ENCODE results near the gene SMURF1.
"Not testable (repeated sequence)": the region's sequence is repeated elsewhere in the genome, so short reads cannot be mapped to it uniquely, and the experiment has no call there.

The SMURF1 gene

DNA sequence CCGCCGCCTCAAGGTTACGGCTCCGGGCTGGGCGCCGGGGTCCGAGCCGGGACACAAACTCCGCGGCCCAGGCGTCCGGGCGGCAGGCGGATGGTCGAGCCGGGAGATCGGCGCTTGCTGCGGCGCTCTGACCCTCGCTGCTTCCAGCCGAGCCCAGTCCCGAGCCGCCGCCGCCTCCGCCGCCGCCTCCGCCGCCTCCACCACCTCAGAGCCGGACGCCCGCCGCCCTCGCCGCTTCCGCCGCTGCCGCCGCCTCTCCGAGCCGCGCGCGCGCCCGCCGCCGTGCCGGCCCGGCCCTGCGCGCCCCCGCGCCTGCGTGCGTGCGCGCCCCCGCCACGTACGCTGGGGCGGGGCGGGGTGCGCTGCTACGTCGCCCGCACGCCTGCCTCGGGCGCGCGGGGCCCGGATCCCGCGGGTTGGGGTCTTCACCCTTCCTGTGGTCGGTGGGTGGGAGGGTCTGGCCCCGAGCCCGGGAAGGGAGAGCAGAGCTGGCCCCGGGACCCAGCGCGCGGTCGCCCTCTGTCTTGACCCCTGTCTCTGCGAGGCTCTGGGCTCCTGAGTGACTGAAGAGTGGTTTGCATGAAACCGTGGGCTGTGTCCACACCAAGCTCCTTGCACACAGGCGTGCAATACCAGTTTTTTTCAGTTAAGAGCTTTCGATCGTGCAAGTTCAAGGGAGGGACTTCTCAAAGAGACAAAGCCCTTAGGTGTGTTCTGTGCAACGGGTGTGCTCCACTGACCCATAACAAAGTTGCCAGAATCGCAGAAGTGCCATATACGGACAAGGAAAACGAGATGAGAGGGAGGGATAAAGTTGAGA, at the start of gene SMURF1:
Gene SMURF1 (minus strand): TSS at position 256 of the 820 bp plus-strand sequence. CDS start 328 bp downstream, outside the sequence.
- DNase-seq: peak; percentile 74

DNA sequence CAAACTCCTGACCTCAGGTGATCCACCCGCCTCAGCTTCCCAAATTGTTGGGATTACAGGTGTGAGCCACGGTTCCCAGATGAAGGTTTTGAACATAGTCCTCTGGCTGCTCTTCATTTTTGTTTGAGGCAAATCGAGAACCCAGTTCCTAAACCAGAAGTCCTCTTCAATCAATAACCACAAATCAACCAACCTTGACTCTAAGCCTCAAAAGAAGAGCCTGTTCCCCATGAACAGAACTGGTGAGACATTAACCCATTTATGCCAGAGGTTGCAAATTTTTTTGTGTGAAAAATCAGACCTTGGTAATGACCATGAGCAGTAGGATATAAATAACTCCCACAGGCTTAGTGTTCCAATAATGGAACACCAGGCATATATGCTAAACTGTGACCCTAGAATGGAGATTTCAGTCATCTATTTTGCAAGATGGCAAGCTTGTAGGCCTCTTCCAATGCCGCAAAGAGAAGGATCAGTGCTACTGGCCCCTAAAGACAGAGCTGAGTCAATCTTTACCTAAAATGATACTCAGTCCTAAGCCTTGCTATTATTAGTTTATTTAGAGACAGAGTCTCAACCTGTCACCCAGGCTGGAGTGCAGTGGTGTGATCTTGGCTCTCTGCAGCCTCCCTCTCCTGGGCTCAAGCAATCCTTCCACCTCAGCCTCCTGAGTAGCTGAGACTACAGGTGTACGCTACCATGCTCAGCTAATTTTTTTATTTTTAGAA, 48.1 kb upstream of the SMURF1 start:
- DNase-seq: no peak

DNA sequence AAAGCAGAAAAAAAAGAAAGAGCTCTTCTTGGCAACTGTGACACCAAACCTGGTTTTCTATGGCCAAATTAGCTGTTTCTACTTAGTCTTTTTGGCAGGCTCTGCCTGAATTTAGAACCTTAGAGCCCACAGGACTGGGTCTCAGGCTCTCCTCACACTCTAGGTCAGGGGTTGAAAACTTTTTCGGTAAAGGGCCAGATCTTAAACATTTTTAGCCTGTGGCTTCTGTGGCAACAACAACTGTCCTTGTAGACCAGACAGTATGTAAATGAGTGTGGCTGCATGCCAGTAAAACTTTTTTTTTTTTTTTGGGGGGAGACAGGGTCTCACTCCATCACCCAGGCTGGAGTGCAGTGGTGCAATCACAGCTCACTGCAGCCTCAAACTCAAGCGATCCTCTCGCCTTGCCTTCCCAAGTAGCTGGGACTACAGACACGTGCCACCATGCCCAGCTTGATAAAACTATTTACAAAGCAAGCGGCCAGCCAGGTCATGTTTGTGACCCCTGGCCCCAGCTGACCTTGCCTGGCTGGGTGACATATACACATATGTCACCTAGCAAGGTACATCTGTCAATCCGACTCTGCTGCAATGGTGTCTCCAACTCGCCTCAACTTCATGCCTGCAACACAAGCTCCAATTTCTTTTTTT, 46.6 kb upstream of the SMURF1 start:
- no peak for DNase-seq

DNA sequence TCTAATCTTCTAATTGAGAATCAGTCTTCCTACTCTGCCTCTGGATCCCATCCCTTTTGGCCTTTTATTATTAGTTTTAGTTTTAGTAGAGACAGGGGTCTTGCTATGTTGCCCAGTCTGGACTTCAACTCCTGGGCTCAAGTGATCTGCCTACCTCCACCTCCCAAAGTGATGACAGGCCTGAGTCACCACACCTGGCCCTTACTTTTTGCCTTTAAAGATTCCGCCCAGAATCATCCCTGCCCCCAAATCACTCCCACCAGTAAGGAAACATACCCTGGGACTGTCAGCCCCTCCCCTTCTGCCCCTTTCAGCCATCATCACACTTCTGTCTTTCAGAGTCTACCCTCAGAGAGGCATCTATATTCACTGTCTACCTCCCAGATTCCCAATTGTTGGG, 45.3 kb upstream of the SMURF1 start:
- no peak for DNase-seq

- no peak for DNase-seq
Observed at GRCh38 chr7:99188221-99188620, 44.3 kb upstream of the SMURF1 start.

DNA sequence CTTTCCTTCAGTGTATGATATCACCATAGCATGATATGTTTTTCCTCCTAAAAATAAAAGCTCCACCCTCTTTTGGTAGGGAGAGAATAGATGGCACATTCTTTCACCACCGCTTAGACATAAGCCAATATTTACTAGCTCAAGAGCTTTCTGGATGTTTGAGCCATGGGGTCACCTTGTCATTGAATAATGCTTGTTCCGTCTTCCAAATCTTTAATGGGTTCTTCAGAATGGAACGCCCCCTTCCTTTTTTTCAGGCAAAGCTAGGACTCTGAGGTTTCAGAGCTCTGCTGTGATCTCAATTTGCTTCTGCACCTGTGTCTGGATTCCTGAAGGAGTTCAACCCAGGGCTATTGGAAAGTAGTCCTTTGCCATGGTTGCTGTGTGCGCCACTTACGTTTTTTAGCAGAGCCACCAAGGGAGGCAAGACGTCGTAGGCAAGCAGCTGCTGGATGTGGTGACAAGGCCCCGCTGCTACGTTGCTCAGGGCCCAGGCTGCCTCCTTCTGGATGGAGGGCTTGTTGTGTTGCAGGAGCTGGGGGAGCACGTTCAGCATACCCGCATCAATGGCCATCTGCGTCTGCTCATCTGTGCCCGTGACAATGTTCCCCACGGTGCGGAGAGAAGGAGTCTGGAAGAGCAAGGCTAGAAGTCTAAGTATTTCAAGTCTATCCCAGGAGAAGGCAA, 40.8 kb upstream of the SMURF1 start:
- no peak for DNase-seq

- no peak for DNase-seq
Observed at GRCh38 chr7:99180067-99180650, 36.3 kb upstream of the SMURF1 start.

DNA sequence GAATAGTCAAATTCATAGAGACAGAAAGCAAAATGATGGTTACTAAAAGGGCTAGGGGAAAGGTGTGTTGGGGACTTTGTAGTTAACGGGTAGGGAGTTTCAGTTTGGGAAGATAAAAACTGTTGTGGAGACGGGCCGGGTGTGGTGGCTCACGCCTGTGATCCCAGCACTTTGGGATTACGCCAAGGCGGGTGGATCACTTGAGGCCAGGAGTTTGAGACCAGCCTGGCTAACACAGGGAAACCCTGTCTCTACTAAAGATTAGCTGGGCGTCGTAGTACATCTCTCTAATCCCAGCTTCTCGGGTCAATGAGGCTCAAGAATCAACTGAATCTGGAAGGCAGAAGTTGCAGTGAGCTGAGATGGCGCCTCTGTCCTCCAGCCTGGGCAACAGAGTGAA, 33.3 kb upstream of the SMURF1 start:
- DNase-seq: no peak

GRCh38 chr7:99173787-99174186, 29.9 kb upstream of the SMURF1 start:
- DNase-seq: no peak

DNA sequence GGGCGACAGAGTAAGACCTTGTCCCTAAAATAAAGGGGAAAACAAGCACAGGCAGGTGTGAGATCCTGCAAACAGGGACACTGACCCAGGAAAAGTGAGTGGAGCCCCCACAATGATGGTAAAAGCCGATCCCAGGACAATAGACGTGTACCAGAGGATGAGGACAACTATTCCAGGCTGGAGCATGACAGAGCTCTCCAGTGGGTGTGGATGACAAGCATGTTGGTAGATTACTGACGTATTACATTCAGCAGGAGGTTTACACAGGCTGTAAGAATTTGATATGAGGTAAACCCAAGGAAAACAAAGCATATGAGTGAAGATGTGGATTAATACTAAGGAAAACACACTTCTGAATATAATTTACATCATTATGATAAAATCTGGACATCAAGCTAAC, 27.8 kb upstream of the SMURF1 start:
- DNase-seq: no peak

DNA sequence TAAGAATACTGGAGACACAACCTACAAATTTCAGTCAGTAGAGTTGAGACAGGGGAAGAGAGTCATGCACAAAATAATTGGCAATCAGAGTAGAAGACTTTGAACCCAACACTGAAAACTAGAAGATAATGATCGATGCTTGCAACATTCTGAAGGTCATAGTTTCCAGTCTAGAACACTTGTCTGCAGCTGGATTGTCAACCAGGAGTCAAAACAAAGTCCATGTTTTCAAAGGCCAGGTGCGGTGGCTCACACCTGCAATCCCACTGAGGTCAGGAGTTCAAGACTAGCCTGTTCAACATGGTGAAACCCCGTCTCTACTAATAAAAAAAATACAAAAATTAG, 26.8 kb upstream of the SMURF1 start:
- DNase-seq: no peak

GRCh38 chr7:99170065-99170729, 26.3 kb upstream of the SMURF1 start:
- DNase-seq: no peak

GRCh38 chr7:99167072-99167471, 23.2 kb upstream of the SMURF1 start:
- no peak for DNase-seq

DNA sequence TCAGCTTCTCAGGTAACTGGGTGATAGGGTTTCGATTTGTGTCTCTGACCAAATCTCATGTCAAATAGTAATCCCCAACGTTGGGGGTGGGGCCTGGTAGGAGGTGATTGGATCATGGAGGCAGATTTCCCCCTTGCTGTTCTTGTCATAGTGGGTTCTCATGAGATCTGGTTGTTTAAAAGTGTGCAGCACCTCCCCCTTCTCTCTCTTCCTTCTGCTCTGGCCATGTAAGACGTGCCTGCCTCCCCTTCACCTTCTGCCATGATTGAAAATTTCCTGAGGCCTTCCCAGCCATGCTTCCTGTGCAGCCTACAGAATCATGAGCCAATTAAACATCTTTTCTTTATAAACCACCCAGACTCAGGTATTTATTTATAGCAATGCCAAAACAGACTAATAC, 21.9 kb upstream of the SMURF1 start:
- DNase-seq: no peak

- not testable (repeated sequence) for DNase-seq
Observed at GRCh38 chr7:99163669-99164068, 19.8 kb upstream of the SMURF1 start.

DNA sequence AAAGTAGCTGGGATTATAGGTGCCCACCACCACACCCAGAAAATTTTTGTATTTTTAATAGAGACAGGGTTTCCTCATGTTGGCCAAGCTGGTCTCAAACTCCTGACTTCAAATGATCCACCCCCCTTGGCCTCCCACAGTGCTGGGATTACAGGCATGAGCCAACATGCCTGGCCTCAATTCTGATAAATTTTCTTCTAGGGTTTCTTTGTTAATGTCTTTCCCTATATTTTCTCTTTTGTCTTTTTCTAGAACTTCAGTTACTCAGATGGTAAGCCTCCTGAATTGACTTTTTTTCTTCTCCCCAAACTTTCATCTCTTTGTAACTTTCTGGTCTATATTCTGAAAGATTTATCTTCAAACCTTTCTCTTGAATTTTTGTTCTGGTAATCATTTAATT, 12.7 kb upstream of the SMURF1 start:
- DNase-seq: no peak

- DNase-seq: no peak
Observed at GRCh38 chr7:99155211-99155610, 11.3 kb upstream of the SMURF1 start.

GRCh38 chr7:99146979-99147378, 3.1 kb upstream of the SMURF1 start:
- DNase-seq: no peak

GRCh38 chr7:99143521-99143852, 421 bp downstream of the SMURF1 start:
- no peak for DNase-seq

GRCh38 chr7:99142727-99143520, 984 bp downstream of the SMURF1 start:
- DNase-seq: peak; percentile 96
